Ishikawa (cell line): Measurements from ENCODE around the gene MRM3.

Experiments
- CEBPB ChIP-seq: IDR thresholded peaks from 2 replicates; pipeline ENCODE4 v1.6.1; 2012
- CREB1 ChIP-seq: IDR thresholded peaks from 2 replicates; pipeline ENCODE4 v1.6.1; 2012; ENCODE audit warnings: low read depth
- EGR1 ChIP-seq: IDR thresholded peaks from 2 replicates; pipeline ENCODE4 v1.6.1; 2012
- EP300 ChIP-seq: IDR thresholded peaks from 2 replicates; pipeline ENCODE4 v1.6.1; 2012; ENCODE audit warnings: borderline replicate concordance
- FOXM1 ChIP-seq: IDR thresholded peaks from 2 replicates; pipeline ENCODE4 v1.6.1; 2012; ENCODE audit warnings: low read depth, borderline replicate concordance
- NFIC ChIP-seq: IDR thresholded peaks from 2 replicates; pipeline ENCODE4 v1.6.1; 2012
- RAD21 ChIP-seq: IDR thresholded peaks from 2 replicates; pipeline ENCODE4 v1.6.1; 2012; ENCODE audit warnings: low read depth
- TAF1 ChIP-seq: IDR thresholded peaks from 2 replicates; pipeline ENCODE4 v1.6.1; 2012; ENCODE audit warnings: low read depth, mild to moderate bottlenecking
- TCF12 ChIP-seq: IDR thresholded peaks from 2 replicates; pipeline ENCODE4 v1.6.1; 2012; ENCODE audit warnings: low read depth
- TEAD4 ChIP-seq: IDR thresholded peaks from 2 replicates; pipeline ENCODE4 v1.6.1; 2012
- YY1 ChIP-seq: IDR thresholded peaks from 2 replicates; pipeline ENCODE4 v1.6.1; 2012; ENCODE audit warnings: low read depth
- ZBTB7A ChIP-seq: IDR thresholded peaks from 2 replicates; pipeline ENCODE4 v1.6.1; 2012; ENCODE audit warnings: low read depth
- TF ChIP-seq, protein P1 (sequence below): IDR thresholded peaks from 2 replicates; pipeline ENCODE4 v1.6.1; 2012
- TF ChIP-seq, protein P2 (sequence below): IDR thresholded peaks from 2 replicates; pipeline ENCODE4 v1.6.1; 2012
- TF ChIP-seq, protein P3 (sequence below): IDR thresholded peaks from 2 replicates; pipeline ENCODE4 v1.6.1; 2012; ENCODE audit warnings: low read depth, mild to moderate bottlenecking

MRM3 gene

GRCh38 chr17:826778-827177 lies 44.6 kb downstream of the MRM3 start:
- TF ChIP-seq, protein P1, sequence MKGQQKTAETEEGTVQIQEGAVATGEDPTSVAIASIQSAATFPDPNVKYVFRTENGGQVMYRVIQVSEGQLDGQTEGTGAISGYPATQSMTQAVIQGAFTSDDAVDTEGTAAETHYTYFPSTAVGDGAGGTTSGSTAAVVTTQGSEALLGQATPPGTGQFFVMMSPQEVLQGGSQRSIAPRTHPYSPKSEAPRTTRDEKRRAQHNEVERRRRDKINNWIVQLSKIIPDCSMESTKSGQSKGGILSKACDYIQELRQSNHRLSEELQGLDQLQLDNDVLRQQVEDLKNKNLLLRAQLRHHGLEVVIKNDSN = no peak
- TF ChIP-seq CREB1 (no peak), RAD21 (no peak), EP300 (no peak), CEBPB (no peak), TEAD4 (no peak), EGR1 (no peak), YY1 (no peak), ZBTB7A (no peak), FOXM1 (no peak), NFIC (no peak), TAF1 (no peak), TCF12 (no peak)
- TF ChIP-seq, protein P2, sequence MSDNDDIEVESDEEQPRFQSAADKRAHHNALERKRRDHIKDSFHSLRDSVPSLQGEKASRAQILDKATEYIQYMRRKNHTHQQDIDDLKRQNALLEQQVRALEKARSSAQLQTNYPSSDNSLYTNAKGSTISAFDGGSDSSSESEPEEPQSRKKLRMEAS = no peak
- TF ChIP-seq, protein P3, sequence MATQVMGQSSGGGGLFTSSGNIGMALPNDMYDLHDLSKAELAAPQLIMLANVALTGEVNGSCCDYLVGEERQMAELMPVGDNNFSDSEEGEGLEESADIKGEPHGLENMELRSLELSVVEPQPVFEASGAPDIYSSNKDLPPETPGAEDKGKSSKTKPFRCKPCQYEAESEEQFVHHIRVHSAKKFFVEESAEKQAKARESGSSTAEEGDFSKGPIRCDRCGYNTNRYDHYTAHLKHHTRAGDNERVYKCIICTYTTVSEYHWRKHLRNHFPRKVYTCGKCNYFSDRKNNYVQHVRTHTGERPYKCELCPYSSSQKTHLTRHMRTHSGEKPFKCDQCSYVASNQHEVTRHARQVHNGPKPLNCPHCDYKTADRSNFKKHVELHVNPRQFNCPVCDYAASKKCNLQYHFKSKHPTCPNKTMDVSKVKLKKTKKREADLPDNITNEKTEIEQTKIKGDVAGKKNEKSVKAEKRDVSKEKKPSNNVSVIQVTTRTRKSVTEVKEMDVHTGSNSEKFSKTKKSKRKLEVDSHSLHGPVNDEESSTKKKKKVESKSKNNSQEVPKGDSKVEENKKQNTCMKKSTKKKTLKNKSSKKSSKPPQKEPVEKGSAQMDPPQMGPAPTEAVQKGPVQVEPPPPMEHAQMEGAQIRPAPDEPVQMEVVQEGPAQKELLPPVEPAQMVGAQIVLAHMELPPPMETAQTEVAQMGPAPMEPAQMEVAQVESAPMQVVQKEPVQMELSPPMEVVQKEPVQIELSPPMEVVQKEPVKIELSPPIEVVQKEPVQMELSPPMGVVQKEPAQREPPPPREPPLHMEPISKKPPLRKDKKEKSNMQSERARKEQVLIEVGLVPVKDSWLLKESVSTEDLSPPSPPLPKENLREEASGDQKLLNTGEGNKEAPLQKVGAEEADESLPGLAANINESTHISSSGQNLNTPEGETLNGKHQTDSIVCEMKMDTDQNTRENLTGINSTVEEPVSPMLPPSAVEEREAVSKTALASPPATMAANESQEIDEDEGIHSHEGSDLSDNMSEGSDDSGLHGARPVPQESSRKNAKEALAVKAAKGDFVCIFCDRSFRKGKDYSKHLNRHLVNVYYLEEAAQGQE = no peak

GRCh38 chr17:828761-829160 lies 46.6 kb downstream of the MRM3 start:
- no peak for TF ChIP-seq TAF1
- no peak for TF ChIP-seq RAD21
- TF ChIP-seq EGR1 = no peak
- TF ChIP-seq FOXM1 = no peak
- no peak for TF ChIP-seq ZBTB7A
- no peak for TF ChIP-seq CEBPB
- no peak for TF ChIP-seq YY1
- TF ChIP-seq, protein P1 = no peak
- no peak for TF ChIP-seq EP300

DNA sequence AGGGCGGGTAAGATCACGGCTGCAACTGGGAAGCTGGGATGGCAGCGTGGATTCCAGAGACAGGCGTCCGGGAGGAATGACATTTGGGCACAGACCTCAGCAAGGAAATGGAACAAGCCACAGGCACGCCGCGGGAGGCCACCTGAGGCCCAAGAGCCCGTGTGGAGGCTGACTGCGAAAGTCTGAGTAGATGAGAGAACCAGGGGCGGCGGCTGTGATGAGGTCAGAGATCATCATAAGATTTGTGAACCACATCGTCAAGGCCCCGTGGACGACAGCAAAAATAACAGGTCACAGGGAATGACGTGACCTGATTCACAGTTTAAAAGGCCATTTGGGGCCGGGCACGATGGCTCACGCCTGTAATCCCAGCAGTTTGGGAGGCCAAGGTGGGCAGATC lies 48.2 kb downstream of the MRM3 start:
- TF ChIP-seq TAF1 (no peak), NFIC (no peak), ZBTB7A (no peak), CEBPB (no peak), YY1 (no peak), TCF12 (no peak), CREB1 (no peak), FOXM1 (no peak), RAD21 (no peak), TEAD4 (no peak), EP300 (no peak), EGR1 (no peak)
- TF ChIP-seq, protein P3 = no peak
- TF ChIP-seq, protein P2 = no peak
- TF ChIP-seq, protein P1 = no peak

DNA sequence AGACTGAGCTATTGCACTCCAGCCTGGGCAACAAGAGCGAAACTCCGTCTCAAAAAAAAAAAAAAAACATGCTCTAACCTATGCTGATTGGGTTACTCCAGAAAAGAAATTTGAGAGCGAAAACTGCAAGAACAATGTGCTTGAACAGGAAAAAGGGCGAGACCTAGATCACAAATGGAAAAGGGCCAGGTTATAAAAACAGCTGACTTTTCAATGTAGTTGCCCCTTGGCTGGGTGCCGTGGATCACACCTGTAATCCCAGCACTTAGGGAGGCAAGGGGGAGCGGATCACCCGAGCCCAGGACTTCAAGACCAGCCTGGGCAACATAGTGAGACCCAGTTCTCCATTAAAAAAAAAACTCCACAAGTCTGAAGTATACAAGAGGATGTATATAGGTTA lies 48.8 kb downstream of the MRM3 start:
- TF ChIP-seq, protein P2 = peak; percentile 23; the same call in 1 of the 2 replicates
- TF ChIP-seq NFIC (peak; percentile 55; the same call in 1 of the 2 replicates), RAD21 (no peak)

- TF ChIP-seq, protein P2 = no peak
- TF ChIP-seq, protein P3 = no peak
- TF ChIP-seq TAF1 (no peak), EGR1 (no peak), CEBPB (no peak), EP300 (no peak), FOXM1 (no peak), RAD21 (no peak), TEAD4 (no peak), TCF12 (no peak), CREB1 (no peak), NFIC (no peak), YY1 (no peak), ZBTB7A (no peak)
- TF ChIP-seq, protein P1 = no peak
These were observed 52.0 kb downstream of the MRM3 start for GRCh38 chr17:834136-834535.
